WTC11 (cell line): ENCODE measurements around the gene RNF224. TPM values are rescaled to one million over a fixed set of nuclear protein-coding genes. Genes with fewer than 3 reads are reported as not detected.

Experiments
- ATAC-seq: fragments of 200-7000 bp; cut with Tn5 transposase; 2 replicates; pipeline ENCODE4 v1.10.0; 2021; ENCODE audit warnings: mild to moderate bottlenecking, moderate library complexity
- CTCF ChIA-PET: fragments of 300-600 bp; sonication (Branson Sonifier 250); formaldehyde crosslinking; loops from one replicate; lab custom pipeline; 2021; ENCODE audit warnings: antibody characterized with exemption; lab: Charles Lee
- POLR2A ChIA-PET: fragments of 350-600 bp; sonication (Branson Sonifier 250); formaldehyde crosslinking; loops from one replicate; lab custom pipeline; 2021; ENCODE audit warnings: antibody characterized with exemption; lab: Charles Lee
- DNase-seq: peaks from one replicate; pipeline ENCODE4 v3.0.0; 2021; ENCODE audit warnings: low spot score
- H3K27ac Mint-ChIP-seq: 2 replicates; pipeline ENCODE4 v1.8.0; 2021; ENCODE audit warnings: mixed read lengths
- H3K27me3 Mint-ChIP-seq: 2 replicates; pipeline ENCODE4 v1.8.0; 2021; ENCODE audit warnings: low read depth, mild to moderate bottlenecking, moderate library complexity, mixed read lengths
- H3K36me3 Mint-ChIP-seq: 2 replicates; pipeline ENCODE4 v1.8.0; 2021; ENCODE audit warnings: mixed read lengths
- H3K4me1 Mint-ChIP-seq: 2 replicates; pipeline ENCODE4 v1.8.0; 2022; ENCODE audit warnings: mixed read lengths
- H3K4me3 Mint-ChIP-seq: 2 replicates; pipeline ENCODE4 v1.8.0; 2021; ENCODE audit warnings: mild to moderate bottlenecking, moderate library complexity, mixed read lengths
- H3K9me3 Mint-ChIP-seq: 2 replicates; pipeline ENCODE4 v1.8.0; 2021; ENCODE audit warnings: mixed read lengths
- ETV6 ChIP-seq: sonication (generic); formaldehyde crosslinking; IDR thresholded peaks from 2 replicates; pipeline ENCODE4 v1.8.1; 2022; ENCODE audit warnings: mild to moderate bottlenecking, missing genetic modification reagents
- NFE2L1 ChIP-seq: sonication (generic); formaldehyde crosslinking; IDR thresholded peaks from 2 replicates; pipeline ENCODE4 v1.8.1; 2023; ENCODE audit warnings: missing genetic modification reagents
- NR1H2 ChIP-seq: sonication (generic); formaldehyde crosslinking; IDR thresholded peaks from 2 replicates; pipeline ENCODE4 v1.9.0; 2021; ENCODE audit warnings: mild to moderate bottlenecking, moderate library complexity, missing genetic modification reagents
- ZBTB21 ChIP-seq: sonication (generic); formaldehyde crosslinking; IDR thresholded peaks from 2 replicates; pipeline ENCODE4 v1.8.1; 2023; ENCODE audit warnings: mild to moderate bottlenecking, missing genetic modification reagents, borderline replicate concordance
- ZNF232 ChIP-seq: sonication (generic); formaldehyde crosslinking; IDR thresholded peaks from 2 replicates; pipeline ENCODE4 v1.8.0; 2022; ENCODE audit warnings: mild to moderate bottlenecking, missing genetic modification reagents
- ZNF263 ChIP-seq: sonication (generic); formaldehyde crosslinking; IDR thresholded peaks from 2 replicates; pipeline ENCODE4 v1.8.1; 2022; ENCODE audit warnings: low read depth, mild to moderate bottlenecking, moderate library complexity, missing genetic modification reagents
- total RNA-seq: library from RNA; stranded (reverse); gene quantifications from 3 replicates; pipeline ENCODE4 v1.2.3, GENCODE V29; 2021
- TF ChIP-seq, protein P1 (sequence below): sonication (generic); formaldehyde crosslinking; IDR thresholded peaks from 2 replicates; pipeline ENCODE4 v1.8.1; 2022; ENCODE audit warnings: low read depth, missing genetic modification reagents, borderline replicate concordance
- TF ChIP-seq, protein P2 (sequence below): sonication (generic); formaldehyde crosslinking; IDR thresholded peaks from 2 replicates; pipeline ENCODE4 v1.8.0; 2022; ENCODE audit warnings: missing genetic modification reagents
- TF ChIP-seq, protein P3 (sequence below): sonication (generic); formaldehyde crosslinking; IDR thresholded peaks from 2 replicates; pipeline ENCODE4 v1.8.0; 2023; ENCODE audit warnings: missing genetic modification reagents, mild to moderate bottlenecking, borderline replicate concordance
- TF ChIP-seq, protein P4 (sequence below): sonication (generic); formaldehyde crosslinking; IDR thresholded peaks from 2 replicates; pipeline ENCODE4 v1.8.1; 2023; ENCODE audit warnings: mild to moderate bottlenecking, missing genetic modification reagents
- TF ChIP-seq, protein P5 (sequence below): sonication (generic); formaldehyde crosslinking; IDR thresholded peaks from 2 replicates; pipeline ENCODE4 v1.8.0; 2023; ENCODE audit warnings: mild to moderate bottlenecking, missing genetic modification reagents
- TF ChIP-seq, protein P6 (sequence below): sonication (generic); formaldehyde crosslinking; IDR thresholded peaks from 2 replicates; pipeline ENCODE4 v1.8.0; 2022; ENCODE audit warnings: mild to moderate bottlenecking, missing genetic modification reagents

RNF224 gene
- total RNA-seq, 1 experiment from 2014 or later: 0.59 TPM

DNA sequence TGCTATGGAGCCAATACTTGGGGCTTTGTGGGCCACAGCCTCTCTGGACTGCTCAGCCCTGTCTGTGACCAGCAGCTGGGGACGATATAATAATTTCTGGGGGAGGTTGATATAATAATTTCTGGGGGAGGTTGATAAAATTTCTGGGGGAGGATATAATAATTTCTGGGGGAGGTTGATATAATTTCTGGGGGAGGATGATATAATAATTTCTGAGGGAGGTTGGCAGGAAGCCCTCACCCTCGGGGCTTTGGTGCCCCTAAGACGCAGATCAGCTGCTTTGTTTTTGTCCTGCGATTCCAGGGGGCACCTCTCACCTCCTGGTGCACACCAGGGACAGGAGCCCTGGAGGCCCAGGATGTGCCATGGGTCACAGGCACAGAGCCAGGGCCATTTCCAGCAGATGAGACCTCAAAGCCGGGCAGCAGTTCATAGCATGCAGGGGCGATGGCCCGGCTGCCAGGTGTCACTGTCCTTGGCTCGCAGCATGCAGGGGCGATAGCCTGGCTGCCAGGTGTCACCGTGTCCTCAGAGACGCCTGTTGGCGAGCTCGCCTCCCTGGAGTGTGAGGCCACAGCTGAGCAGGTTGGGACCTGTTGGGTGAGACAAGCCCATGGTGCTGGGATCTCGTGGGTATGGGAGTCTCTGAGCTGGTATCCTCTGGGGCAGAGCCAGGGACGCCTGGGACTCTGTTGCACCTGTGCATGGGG lies 46.5 kb downstream of the RNF224 start:
- H3K9me3 Mint-ChIP-seq: no peaks in the 10 kb centered on the region
- CTCF ChIA-PET: interaction anchor here (0.5 to 4.4 kb wide), 6 partner anchors 12 to 136 kb away, joined by 3 to 28 read pairs (median 4); no protein-coding TSS in a partner anchor
- POLR2A ChIA-PET: no interaction called here
- peaks cover 25% of the 10 kb centered on the region for H3K4me1 Mint-ChIP-seq
- peak overlapping the region; percentile 49; the same call in 1 of the 2 replicates for H3K27ac Mint-ChIP-seq
- TF ChIP-seq ZBTB21 (CRISPR knock-in tag) (no peak), ETV6 (CRISPR knock-in tag) (no peak)
- H3K36me3 Mint-ChIP-seq: peaks cover 13% of the 10 kb centered on the region
- no peak overlapping the region for H3K4me3 Mint-ChIP-seq
- no peaks in the 10 kb centered on the region for H3K27me3 Mint-ChIP-seq
- ATAC-seq (no peak), DNase-seq (no peak)

DNA sequence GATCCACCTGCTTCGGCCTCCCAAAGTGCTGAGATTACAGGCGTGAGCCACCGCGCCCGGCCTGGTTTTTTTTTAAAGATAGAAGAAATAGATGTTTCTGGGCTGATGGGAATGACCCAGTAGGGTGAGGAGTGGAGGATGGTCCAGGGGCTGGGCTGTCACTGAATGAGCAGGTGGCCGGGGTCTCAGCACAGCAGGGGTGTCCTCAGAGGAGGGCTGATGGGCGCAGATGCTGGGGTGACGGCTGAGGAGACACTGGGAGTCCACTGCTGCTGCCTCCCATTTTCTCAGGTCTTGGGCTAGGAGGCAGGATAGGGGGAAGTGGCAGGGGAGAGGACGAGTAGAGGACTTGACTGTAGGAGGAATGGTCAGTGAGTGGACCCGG lies 47.9 kb downstream of the RNF224 start:
- peaks cover 25% of the 10 kb centered on the region for H3K4me1 Mint-ChIP-seq
- H3K27ac Mint-ChIP-seq: peak overlapping the region; percentile 85
- ATAC-seq (no peak), DNase-seq (no peak)
- H3K9me3 Mint-ChIP-seq: no peaks in the 10 kb centered on the region
- POLR2A ChIA-PET: no interaction called here
- CTCF ChIA-PET: interaction anchor here (0.8 to 1.3 kb wide), 4 partner anchors 12 to 240 kb away, joined by 3 to 7 read pairs (median 3); partner anchors contain the start of genes EXD3 and NELFB
- H3K36me3 Mint-ChIP-seq: peaks cover 3% of the 10 kb centered on the region; the same call in 1 of the 2 replicates
- no peak for TF ChIP-seq NFE2L1 (CRISPR knock-in tag)
- TF ChIP-seq, protein P1, sequence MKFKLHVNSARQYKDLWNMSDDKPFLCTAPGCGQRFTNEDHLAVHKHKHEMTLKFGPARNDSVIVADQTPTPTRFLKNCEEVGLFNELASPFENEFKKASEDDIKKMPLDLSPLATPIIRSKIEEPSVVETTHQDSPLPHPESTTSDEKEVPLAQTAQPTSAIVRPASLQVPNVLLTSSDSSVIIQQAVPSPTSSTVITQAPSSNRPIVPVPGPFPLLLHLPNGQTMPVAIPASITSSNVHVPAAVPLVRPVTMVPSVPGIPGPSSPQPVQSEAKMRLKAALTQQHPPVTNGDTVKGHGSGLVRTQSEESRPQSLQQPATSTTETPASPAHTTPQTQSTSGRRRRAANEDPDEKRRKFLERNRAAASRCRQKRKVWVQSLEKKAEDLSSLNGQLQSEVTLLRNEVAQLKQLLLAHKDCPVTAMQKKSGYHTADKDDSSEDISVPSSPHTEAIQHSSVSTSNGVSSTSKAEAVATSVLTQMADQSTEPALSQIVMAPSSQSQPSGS (CRISPR knock-in tag): no peak
- no peak for TF ChIP-seq ZNF263
- TF ChIP-seq, protein P2, sequence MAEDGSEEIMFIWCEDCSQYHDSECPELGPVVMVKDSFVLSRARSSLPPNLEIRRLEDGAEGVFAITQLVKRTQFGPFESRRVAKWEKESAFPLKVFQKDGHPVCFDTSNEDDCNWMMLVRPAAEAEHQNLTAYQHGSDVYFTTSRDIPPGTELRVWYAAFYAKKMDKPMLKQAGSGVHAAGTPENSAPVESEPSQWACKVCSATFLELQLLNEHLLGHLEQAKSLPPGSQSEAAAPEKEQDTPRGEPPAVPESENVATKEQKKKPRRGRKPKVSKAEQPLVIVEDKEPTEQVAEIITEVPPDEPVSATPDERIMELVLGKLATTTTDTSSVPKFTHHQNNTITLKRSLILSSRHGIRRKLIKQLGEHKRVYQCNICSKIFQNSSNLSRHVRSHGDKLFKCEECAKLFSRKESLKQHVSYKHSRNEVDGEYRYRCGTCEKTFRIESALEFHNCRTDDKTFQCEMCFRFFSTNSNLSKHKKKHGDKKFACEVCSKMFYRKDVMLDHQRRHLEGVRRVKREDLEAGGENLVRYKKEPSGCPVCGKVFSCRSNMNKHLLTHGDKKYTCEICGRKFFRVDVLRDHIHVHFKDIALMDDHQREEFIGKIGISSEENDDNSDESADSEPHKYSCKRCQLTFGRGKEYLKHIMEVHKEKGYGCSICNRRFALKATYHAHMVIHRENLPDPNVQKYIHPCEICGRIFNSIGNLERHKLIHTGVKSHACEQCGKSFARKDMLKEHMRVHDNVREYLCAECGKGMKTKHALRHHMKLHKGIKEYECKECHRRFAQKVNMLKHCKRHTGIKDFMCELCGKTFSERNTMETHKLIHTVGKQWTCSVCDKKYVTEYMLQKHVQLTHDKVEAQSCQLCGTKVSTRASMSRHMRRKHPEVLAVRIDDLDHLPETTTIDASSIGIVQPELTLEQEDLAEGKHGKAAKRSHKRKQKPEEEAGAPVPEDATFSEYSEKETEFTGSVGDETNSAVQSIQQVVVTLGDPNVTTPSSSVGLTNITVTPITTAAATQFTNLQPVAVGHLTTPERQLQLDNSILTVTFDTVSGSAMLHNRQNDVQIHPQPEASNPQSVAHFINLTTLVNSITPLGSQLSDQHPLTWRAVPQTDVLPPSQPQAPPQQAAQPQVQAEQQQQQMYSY (CRISPR knock-in tag): no peak
- TF ChIP-seq, protein P3, sequence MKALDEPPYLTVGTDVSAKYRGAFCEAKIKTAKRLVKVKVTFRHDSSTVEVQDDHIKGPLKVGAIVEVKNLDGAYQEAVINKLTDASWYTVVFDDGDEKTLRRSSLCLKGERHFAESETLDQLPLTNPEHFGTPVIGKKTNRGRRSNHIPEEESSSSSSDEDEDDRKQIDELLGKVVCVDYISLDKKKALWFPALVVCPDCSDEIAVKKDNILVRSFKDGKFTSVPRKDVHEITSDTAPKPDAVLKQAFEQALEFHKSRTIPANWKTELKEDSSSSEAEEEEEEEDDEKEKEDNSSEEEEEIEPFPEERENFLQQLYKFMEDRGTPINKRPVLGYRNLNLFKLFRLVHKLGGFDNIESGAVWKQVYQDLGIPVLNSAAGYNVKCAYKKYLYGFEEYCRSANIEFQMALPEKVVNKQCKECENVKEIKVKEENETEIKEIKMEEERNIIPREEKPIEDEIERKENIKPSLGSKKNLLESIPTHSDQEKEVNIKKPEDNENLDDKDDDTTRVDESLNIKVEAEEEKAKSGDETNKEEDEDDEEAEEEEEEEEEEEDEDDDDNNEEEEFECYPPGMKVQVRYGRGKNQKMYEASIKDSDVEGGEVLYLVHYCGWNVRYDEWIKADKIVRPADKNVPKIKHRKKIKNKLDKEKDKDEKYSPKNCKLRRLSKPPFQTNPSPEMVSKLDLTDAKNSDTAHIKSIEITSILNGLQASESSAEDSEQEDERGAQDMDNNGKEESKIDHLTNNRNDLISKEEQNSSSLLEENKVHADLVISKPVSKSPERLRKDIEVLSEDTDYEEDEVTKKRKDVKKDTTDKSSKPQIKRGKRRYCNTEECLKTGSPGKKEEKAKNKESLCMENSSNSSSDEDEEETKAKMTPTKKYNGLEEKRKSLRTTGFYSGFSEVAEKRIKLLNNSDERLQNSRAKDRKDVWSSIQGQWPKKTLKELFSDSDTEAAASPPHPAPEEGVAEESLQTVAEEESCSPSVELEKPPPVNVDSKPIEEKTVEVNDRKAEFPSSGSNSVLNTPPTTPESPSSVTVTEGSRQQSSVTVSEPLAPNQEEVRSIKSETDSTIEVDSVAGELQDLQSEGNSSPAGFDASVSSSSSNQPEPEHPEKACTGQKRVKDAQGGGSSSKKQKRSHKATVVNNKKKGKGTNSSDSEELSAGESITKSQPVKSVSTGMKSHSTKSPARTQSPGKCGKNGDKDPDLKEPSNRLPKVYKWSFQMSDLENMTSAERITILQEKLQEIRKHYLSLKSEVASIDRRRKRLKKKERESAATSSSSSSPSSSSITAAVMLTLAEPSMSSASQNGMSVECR (CRISPR knock-in tag): no peak
- TF ChIP-seq, protein P4, sequence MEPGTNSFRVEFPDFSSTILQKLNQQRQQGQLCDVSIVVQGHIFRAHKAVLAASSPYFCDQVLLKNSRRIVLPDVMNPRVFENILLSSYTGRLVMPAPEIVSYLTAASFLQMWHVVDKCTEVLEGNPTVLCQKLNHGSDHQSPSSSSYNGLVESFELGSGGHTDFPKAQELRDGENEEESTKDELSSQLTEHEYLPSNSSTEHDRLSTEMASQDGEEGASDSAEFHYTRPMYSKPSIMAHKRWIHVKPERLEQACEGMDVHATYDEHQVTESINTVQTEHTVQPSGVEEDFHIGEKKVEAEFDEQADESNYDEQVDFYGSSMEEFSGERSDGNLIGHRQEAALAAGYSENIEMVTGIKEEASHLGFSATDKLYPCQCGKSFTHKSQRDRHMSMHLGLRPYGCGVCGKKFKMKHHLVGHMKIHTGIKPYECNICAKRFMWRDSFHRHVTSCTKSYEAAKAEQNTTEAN (CRISPR knock-in tag): no peak
- TF ChIP-seq NR1H2 (CRISPR knock-in tag): no peak
- TF ChIP-seq, protein P5, sequence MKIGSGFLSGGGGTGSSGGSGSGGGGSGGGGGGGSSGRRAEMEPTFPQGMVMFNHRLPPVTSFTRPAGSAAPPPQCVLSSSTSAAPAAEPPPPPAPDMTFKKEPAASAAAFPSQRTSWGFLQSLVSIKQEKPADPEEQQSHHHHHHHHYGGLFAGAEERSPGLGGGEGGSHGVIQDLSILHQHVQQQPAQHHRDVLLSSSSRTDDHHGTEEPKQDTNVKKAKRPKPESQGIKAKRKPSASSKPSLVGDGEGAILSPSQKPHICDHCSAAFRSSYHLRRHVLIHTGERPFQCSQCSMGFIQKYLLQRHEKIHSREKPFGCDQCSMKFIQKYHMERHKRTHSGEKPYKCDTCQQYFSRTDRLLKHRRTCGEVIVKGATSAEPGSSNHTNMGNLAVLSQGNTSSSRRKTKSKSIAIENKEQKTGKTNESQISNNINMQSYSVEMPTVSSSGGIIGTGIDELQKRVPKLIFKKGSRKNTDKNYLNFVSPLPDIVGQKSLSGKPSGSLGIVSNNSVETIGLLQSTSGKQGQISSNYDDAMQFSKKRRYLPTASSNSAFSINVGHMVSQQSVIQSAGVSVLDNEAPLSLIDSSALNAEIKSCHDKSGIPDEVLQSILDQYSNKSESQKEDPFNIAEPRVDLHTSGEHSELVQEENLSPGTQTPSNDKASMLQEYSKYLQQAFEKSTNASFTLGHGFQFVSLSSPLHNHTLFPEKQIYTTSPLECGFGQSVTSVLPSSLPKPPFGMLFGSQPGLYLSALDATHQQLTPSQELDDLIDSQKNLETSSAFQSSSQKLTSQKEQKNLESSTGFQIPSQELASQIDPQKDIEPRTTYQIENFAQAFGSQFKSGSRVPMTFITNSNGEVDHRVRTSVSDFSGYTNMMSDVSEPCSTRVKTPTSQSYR (CRISPR knock-in tag): no peak
- no peak for TF ChIP-seq ZNF232 (CRISPR knock-in tag)
- TF ChIP-seq, protein P6, sequence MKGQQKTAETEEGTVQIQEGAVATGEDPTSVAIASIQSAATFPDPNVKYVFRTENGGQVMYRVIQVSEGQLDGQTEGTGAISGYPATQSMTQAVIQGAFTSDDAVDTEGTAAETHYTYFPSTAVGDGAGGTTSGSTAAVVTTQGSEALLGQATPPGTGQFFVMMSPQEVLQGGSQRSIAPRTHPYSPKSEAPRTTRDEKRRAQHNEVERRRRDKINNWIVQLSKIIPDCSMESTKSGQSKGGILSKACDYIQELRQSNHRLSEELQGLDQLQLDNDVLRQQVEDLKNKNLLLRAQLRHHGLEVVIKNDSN: no peak
- H3K4me3 Mint-ChIP-seq: no peak overlapping the region
- no peaks in the 10 kb centered on the region for H3K27me3 Mint-ChIP-seq
